ENCODE results near the gene ATP6V0A1. TPM values are rescaled to one million over a fixed set of nuclear protein-coding genes. Genes with fewer than 3 reads are reported as not detected.

The ATP6V0A1 gene
- total and polyA plus RNA-seq, 2 donors (not counting 3 experiments of a cell fraction or from before 2014, with no cell fraction given), result 37.3 to 49.2 TPM

DNA sequence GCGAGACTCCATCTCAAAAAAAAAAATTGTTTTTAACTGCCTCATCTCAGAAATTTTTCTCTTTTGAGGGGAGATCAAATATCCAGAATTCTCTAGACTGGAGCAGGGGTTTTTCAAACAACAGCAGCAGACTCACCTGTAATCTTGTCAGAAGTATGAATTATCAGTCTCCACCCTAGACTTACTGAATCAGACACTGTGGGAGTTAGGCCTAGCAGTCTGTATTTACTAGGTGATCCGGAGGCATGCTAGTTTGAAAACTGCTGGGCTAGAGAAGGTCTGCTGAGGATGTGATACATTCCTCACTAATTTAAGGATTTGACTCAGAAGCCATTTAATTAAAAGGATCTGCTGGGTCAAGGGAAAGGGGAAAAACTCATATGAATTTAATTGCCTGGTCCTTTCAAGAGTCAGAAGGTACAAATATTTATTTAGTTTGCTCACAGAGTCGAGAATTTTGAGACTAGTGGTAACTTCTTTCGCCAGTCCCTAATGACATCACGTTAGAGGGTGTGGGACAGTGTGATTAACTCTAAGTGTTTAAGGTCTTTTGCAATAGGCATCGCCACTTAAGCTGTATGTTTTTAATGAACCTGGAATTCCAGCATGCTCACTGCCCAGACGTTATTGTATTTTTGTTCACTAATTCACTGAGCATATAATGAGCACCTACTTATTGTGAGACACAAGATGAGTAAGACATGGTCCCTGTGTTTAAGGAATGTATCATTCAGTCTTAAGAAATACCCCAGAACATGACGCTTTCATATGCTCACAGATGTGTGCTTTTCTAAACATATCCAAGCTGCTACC is 14.2 kb downstream of the ATP6V0A1 start:
- Histone ChIP-seq H3K4me1 (ENCODE audit: control insufficient read depth, extremely low read depth, insufficient read depth, low read length) (no peaks in the 10 kb centered on the region), H3K27me3 (ENCODE audit: control insufficient read depth in 2 of 2, insufficient read depth in 2 of 2, low read length in 2 of 2) (no peaks in the 10 kb centered on the region), H4K20me1 (replicated peaks; ENCODE audit: control insufficient read depth, extremely low read depth, insufficient read depth, low read length) (no peaks in the 10 kb centered on the region), H3K4me3 (replicated peaks in 1 of 3; ENCODE audit: insufficient read depth in 1 of 3, low read depth in 1 of 3, low read length in 3 of 3) (no peak overlapping the region), H3K79me2 (ENCODE audit: control insufficient read depth, insufficient read depth, low read length) (no peaks in the 10 kb centered on the region), H3K9ac (replicated peaks; ENCODE audit: extremely low read depth, insufficient read depth, low read length) (no peak overlapping the region), H3K9me3 (replicated peaks; ENCODE audit: control insufficient read depth, insufficient read depth, low read length) (no peaks in the 10 kb centered on the region), H3K27ac (ENCODE audit: insufficient read depth, low read depth, low read length) (no peak overlapping the region), H3K4me2 (ENCODE audit: insufficient read depth, low read length) (no peak overlapping the region), H3K9me1 (replicated peaks; ENCODE audit: control insufficient read depth, extremely low read depth, insufficient read depth, low read length) (no peaks in the 10 kb centered on the region), H2AFZ (ENCODE audit: low read depth, low read length) (no peak overlapping the region), H3K36me3 (ENCODE audit: control insufficient read depth in 2 of 2, extremely low read depth in 1 of 2, insufficient read depth in 2 of 2, low read length in 2 of 2) (peaks cover 2 to 6% of the 10 kb centered on the region in 2 experiments)
- dilution Hi-C loops (cut with MboI; ENCODE audit: extremely low pct_ligation_motif_present, low sequenced_read_pairs), result no loop called here
- intact Hi-C loops (cut with micrococcal nuclease), result no loop called here
- ChIA-PET POLR2A (no interaction called here), CTCF (interaction anchor here (0.8 to 1.5 kb wide), 7 partner anchors 9 to 134 kb away, joined by 3 to 6 read pairs (median 4); partner anchors contain the start of gene CAVIN1)
- DNase-seq (ENCODE audit: low read depth, low spot score) (no peak), FAIRE-seq (peak; percentile 38)
- TF ChIP-seq POLR2A (IDR thresholded peaks at IDR 0.05; ENCODE audit: low read depth, low read length) (no peak), EZH2 (IDR thresholded peaks at IDR 0.05; ENCODE audit: borderline replicate concordance, low read depth, low read length, severe bottlenecking) (no peak), MAX (IDR thresholded peaks at IDR 0.05; ENCODE audit: insufficient read depth, insufficient read length) (no peak), JUN (IDR thresholded peaks at IDR 0.05; ENCODE audit: borderline replicate concordance, insufficient read depth, insufficient read length, low read depth) (no peak), POLR2AphosphoS5 (IDR thresholded peaks at IDR 0.05; ENCODE audit: insufficient read depth, low read depth, low read length) (no peak), GATA2 (IDR thresholded peaks at IDR 0.05; ENCODE audit: insufficient read depth, insufficient read length, low read depth, low read length) (no peak)
- no TSS peak for BruUV-seq (replicated peaks)

DNA sequence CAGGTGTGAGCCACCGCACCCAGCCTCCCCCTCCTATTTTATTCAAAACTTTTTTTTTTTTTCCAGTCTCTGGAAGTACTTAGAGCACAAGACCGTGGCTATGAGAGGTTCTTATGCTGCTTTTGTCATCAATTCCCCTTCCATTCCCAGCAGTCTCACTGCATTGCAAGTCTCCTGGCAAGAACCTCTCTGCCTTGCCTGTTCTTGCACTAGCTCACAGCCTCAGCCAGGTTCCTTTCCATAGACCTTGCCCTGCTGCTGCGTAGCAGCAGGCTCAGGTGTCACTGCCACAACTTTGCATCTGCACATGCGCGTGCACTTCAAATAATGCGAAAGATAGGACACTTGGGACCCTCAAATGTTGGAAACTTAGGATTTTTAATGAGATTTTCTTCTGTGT is 15.6 kb downstream of the ATP6V0A1 start:
- BruUV-seq (replicated peaks), result no TSS peak
- Histone ChIP-seq H3K9me1 (replicated peaks; ENCODE audit: control insufficient read depth, extremely low read depth, insufficient read depth, low read length) (no peaks in the 10 kb centered on the region), H3K9ac (replicated peaks; ENCODE audit: extremely low read depth, insufficient read depth, low read length) (no peak overlapping the region), H3K27ac (ENCODE audit: insufficient read depth, low read depth, low read length) (no peak overlapping the region), H3K4me1 (ENCODE audit: control insufficient read depth, extremely low read depth, insufficient read depth, low read length) (no peaks in the 10 kb centered on the region), H3K9me3 (replicated peaks; ENCODE audit: control insufficient read depth, insufficient read depth, low read length) (no peaks in the 10 kb centered on the region), H3K79me2 (ENCODE audit: control insufficient read depth, insufficient read depth, low read length) (no peaks in the 10 kb centered on the region), H3K27me3 (ENCODE audit: control insufficient read depth in 2 of 2, insufficient read depth in 2 of 2, low read length in 2 of 2) (no peaks in the 10 kb centered on the region), H3K36me3 (ENCODE audit: control insufficient read depth in 2 of 2, extremely low read depth in 1 of 2, insufficient read depth in 2 of 2, low read length in 2 of 2) (peaks cover 2 to 6% of the 10 kb centered on the region in 2 experiments), H3K4me3 (replicated peaks in 1 of 3; ENCODE audit: insufficient read depth in 1 of 3, low read depth in 1 of 3, low read length in 3 of 3) (no peak overlapping the region), H2AFZ (ENCODE audit: low read depth, low read length) (no peak overlapping the region), H3K4me2 (ENCODE audit: insufficient read depth, low read length) (no peak overlapping the region), H4K20me1 (replicated peaks; ENCODE audit: control insufficient read depth, extremely low read depth, insufficient read depth, low read length) (no peaks in the 10 kb centered on the region)
- intact Hi-C loops (cut with micrococcal nuclease) (no loop called here), dilution Hi-C loops (cut with MboI; ENCODE audit: extremely low pct_ligation_motif_present, low sequenced_read_pairs) (no loop called here)
- ChIA-PET CTCF (interaction anchor here (1.5 kb wide), 1 partner anchor 133 kb away, joined by 4 read pairs; no protein-coding TSS in a partner anchor), POLR2A (no interaction called here)
- DNase-seq (ENCODE audit: low read depth, low spot score) (no peak), FAIRE-seq (no peak)
- no peak for TF ChIP-seq FOS (IDR thresholded peaks at IDR 0.05; ENCODE audit: borderline replicate concordance, insufficient read depth, low read length)
- TF ChIP-seq CTCF (IDR thresholded peaks at IDR 0.05; ENCODE audit: extremely low read depth in 1 of 2, insufficient read depth in 1 of 2, low read depth in 1 of 2, low read length in 2 of 2), result no peak
- TF ChIP-seq MAX (IDR thresholded peaks at IDR 0.05; ENCODE audit: insufficient read depth, insufficient read length), result no peak
- no peak for TF ChIP-seq MYC (IDR thresholded peaks at IDR 0.05; ENCODE audit: low read depth, low read length)
- TF ChIP-seq JUN (IDR thresholded peaks at IDR 0.05; ENCODE audit: borderline replicate concordance, insufficient read depth, insufficient read length, low read depth), result no peak
- TF ChIP-seq GATA2 (IDR thresholded peaks at IDR 0.05; ENCODE audit: insufficient read depth, insufficient read length, low read depth, low read length), result no peak
- TF ChIP-seq EZH2 (IDR thresholded peaks at IDR 0.05; ENCODE audit: borderline replicate concordance, low read depth, low read length, severe bottlenecking), result no peak
- TF ChIP-seq POLR2AphosphoS5 (IDR thresholded peaks at IDR 0.05; ENCODE audit: insufficient read depth, low read depth, low read length), result no peak
- TF ChIP-seq POLR2A (IDR thresholded peaks at IDR 0.05; ENCODE audit: low read depth, low read length), result no peak

Data from endothelial cell of umbilical vein (primary cell).